GM19455 (cell line): ENCODE measurements around the gene STPG4.
"Not testable (repeated sequence)": the region's sequence is repeated elsewhere in the genome, so short reads cannot be mapped to it uniquely, and the experiment has no call there.

Source experiments
- ATAC-seq: cut with Tn5 transposase; IDR thresholded peaks from one replicate; pipeline ENCODE4 v1.9.1; 2021; ENCODE audit not compliant: unreplicated experiment

The STPG4 gene

DNA sequence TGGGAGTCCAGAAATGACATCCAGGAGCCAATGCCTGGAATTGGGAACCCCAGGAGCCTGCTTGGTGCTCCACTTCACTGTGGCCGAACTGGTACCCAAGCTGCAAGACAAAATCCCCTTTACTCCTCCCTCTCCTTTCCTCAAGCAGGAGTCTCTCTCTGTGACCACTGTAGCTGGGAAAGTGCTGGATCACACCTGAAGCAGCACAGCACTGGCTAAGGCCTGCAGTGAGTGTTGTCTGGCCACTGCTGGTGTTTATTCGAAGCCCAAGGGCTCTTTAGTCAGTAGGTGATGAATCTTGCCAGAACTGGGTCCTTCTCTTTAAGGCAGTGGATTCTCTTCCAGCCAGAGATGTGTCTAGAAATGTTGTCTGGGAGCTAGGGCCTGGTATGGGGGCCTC, 26.4 kb downstream of the STPG4 start:
- ATAC-seq = no peak

DNA sequence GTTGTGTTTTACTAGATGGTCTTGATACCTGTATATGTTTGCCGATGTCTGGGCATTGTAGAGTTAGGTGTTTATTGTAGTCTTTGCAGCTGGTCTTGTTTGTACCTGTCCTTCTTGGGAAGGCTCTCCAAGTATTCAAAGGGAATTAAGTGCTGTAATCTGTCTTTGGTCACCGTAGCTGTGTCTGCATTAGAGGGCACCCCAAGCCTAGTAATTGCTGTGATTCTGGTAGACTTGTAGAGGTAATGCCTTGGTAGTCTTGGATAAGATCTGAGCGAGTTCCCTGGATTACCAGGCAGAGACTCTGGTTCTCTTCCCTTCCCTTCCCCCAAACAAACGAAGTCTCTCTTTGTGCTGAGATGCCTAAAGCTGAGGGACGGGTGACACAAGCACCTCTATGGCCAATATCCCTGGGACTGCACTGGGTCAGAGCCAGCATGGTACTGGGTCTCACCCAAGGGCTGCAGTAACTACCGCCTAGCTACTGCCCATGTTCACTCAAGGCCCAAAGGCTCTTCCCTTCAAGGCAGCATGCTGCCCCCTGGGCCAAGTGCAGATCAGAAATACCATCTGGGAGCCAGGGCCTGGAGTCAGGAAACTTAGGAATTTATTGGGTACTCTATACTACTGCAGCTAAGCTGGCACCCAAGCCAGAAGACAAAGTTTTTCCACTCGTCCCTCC, 27.1 kb downstream of the STPG4 start:
- ATAC-seq = no peak

DNA sequence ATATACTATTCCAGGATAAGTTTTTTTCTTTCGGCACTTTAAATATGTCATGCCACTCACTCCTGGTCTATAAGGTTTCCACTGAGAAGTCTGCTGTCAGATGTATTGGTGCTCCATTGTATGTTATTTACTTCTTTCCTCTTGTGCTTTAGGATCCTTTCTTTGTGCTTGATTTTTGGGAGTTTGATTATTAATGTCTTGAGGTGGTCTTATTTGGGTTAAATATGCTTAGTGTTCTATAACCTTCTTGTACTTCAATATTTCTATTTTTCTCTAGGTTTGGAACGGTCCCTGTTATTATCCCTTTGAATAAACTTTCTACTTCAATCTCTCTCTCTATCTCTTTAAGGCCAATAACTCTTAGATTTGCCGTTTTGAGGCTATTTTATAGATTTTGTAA, 28.3 kb downstream of the STPG4 start:
- ATAC-seq = no peak

DNA sequence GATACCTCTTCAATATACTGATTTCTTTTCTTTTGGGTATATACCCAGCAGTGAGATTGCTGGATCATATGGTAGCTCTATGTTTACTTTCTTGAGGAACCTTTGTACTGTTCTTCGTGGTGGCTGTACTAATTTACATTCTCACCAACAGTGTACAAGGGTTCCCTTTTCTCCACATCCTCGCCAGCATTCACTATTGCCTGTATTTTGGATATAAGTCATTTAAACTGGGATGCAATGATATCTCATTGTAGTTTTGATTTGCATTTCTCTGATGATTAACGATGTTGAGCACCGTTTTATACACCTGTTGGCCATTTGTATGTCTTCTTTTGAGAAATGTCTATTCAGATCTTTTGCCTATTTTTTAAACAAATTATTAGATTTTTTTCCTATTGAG, 30.4 kb downstream of the STPG4 start:
- ATAC-seq = not testable (repeated sequence)

DNA sequence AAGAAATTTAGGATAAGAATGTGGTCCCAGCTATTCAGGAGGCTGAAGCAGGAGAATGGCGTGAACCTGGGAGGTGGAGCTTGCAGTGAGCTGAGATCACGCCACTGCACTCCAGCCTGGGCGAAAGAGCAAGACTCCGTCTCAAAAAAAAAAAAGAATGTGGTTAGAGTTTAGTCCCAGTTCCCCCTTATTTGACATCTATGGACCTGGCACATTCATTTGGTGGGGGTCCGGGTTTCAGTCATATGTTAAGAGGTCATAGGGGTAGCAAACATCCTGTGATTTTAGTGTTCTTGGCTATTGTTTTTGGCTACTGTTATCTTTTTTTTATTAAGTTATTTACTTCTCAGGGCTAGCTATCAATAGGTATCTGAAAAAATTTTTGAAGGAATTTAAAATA, 34.7 kb downstream of the STPG4 start:
- ATAC-seq = not testable (repeated sequence)

DNA sequence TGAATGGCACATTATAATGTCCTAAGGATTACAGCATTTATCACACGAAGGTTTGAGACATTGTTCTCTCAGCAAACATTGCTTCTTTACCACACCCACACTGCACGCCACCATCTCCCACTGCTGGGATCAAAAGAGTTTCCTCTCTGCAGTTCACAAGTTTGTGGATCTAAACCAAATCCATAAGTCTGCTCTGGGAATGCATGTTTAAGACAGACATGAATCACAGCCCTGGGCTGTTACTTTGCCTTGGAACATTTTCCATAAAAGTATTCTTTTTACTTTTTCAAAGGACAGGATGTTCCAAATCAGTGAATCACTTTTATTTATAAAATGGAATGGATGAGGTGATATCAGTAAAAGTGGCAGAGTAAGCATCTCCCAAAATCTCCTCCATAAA, 36.1 kb downstream of the STPG4 start:
- no peak for ATAC-seq

DNA sequence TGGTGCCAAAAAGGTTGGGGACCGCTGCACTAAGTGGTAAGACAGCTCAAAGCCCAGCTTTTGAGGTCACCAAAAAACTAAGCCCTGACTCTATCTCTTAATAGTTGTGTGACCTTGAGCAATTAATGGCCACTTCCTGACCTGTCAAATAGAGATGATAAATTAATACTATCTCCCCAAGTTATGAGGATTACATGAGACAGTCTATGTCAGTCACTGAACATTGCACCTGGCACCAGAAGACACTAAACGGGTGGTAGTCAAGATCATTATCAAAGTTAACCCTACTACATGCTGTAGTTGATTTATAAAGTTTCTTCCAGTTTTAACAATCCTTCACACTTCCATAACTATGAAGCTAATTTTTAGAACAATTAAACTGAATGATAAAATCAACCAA, 36.5 kb downstream of the STPG4 start:
- ATAC-seq = no peak

DNA sequence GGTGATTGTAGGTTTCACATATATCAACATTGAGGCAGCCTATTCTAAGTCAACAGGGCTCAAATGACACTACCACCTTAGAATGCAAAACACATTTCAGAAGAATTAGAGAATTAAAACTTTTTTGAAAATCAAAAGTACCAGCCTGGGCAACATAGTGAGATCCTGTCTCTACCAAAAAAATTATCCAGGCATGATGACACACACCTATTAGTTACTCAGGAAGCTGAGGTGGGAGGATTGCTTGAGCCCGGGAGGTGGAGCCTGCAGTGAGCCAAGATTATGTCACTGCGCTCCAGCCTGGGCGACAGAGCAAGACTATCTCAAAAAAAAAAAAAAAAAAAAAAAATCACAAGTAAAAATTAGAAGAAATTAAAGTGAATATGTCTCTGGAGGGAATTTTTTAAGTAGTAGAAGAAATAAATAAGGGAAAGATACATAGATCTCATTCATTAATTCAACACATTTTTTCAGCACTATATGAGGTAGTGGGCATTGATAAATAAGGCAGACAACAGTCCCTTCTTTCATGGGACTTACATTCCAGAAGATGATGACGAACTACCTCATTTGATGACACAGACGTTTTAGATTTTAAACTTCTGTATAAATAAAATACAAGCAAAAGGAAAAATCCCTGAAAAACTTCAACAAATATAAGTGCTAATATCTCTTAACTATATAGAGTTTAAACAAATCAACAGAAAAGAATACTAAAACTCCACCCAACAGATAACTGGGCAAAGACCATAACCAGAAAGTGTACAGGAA, 42.3 kb downstream of the STPG4 start:
- no peak for ATAC-seq

DNA sequence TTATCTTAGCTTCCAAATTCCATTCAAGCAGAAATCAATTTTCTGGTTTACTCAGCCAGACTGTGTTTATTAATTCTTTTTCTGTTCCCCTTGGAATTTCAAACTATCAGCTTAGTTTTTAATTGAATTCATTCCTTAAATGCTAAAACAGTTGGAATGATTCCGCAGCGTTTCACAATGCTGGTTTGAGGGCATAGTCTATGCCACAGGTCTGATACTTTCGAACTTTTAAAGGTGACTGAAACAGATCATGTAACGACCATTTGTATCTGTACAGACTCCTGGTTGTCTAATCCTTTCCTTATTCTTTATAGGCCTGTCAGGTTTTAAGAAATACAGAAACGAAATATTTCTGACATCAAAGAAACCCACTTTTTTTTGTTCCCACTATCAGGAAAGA, 45.4 kb downstream of the STPG4 start:
- ATAC-seq = no peak

DNA sequence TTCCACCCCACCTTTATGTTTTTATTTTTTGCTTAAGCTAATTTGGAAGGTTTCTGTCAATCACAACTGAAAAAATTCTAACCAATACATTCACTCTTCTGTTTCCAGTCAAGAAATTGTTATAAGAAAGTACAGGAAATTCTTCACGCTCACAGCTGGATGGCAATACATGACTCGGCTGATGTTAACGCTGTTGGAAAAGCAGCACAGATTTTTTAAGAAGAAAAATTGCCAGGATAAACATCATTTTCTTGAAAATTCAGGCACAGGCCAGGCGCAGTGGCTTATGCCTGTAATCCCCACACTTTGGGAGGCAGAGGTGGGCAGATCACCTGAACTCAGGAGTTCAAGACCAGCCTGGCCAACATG, 46.1 kb downstream of the STPG4 start:
- ATAC-seq = no peak

DNA sequence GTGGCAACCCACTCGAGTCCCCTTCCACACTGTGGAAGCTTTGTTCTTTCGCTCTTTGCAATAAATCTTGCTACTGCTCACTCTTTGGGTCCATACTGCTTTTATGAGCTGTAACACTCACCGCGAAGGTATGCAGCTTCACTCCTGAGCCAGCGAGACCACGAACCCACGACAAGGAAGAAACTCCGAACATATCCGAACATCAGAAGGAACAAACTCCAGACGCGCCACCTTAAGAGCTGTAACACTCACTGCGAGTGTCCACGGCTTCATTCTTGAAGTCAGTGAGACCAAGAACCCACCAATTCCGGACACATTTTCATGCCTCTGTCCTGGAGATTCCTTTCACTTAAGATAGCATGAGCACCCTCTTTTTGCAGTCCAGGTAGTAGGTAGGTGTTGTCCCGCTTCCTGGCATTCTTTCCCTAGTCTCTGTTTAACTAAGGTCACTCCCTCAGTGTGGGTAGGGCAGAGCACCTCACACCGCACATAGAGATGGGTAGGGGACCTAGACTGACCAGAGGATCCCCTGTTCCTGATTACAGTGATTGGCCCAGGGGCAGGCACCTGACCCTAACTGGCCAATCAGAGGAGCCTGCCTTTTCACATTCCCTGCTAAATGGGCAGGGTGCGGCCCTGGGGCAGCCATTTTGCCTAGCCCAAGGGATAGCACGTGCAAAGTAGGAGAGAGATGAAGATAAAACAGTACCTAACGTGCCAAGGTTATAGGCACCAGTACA, 46.7 kb downstream of the STPG4 start:
- ATAC-seq = not testable (repeated sequence)

DNA sequence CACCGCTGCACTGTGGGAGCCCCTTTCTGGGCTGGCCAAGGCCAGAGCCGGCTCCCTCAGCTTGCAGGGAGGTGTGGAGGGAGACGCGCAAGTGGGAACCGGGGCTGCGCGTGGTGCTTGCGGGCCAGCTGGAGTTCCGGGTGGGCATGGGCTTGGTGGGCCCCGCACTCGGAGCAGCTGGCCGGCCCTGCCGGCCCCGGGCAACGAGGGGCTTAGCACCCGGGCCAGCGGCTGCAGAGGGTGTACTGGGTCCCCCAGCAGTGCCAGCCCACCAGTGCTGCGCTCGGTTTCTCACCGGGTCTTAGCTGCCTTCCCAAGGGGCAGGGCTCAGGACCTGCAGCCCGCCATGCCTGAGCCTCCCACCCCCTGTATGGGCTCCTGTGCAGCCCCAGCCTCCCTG, 47.9 kb downstream of the STPG4 start:
- ATAC-seq = not testable (repeated sequence)

DNA sequence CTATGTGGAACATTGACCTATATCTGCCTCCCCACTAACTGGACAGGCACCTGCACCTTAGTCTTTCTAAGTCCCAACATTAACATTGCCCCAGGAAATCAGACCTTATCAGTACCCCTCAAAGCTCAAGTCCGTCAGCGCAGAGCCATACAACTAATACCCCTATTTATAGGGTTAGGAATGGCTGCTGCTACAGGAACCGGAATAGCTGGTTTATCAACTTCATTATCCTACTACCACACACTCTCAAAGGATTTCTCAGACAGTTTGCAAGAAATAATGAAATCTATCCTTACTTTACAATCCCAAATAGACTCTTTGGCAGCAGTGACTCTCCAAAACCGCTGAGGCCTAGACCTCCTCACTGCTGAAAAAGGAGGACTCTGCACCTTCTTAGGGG, 48.9 kb downstream of the STPG4 start:
- ATAC-seq = not testable (repeated sequence)

DNA sequence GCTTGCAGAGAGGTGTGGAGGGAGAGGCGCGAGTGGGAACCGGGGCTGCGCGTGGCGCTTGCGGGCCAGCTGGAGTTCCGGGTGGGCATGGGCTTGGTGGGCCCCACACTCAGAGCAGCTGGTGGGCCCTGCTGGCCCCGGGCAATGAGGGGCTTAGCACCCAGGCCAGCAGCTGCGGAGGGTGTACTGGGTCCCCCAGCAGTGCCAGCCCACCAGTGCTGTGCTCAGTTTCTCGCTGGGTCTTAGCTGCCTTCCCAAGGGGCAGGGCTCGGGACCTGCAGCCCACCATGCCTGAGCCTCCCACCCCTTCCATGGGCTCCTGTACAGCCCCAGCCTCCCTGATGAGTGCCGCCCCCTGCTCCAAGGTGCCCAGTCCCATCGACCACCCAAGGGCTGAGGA, 55.4 kb downstream of the STPG4 start:
- not testable (repeated sequence) for ATAC-seq

DNA sequence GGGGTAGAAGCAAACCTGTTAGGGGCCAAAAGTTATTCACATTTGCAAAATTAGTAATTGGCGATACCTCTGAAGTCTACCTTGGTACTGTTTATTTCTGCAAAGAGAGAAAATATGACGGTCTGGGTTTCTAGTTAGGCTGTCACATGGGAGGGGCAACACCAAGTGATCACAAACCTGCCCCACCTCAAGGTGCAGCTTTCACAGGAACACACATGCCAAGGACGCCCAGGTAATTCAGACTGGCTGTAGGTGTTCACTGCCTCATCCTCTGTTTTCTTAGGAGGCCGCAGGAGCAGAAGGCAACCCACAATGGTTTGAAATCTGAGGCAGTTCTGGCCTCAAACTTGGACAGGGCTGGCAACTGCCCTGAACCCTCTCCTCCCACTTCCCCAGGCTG, 56.2 kb downstream of the STPG4 start:
- no peak for ATAC-seq

DNA sequence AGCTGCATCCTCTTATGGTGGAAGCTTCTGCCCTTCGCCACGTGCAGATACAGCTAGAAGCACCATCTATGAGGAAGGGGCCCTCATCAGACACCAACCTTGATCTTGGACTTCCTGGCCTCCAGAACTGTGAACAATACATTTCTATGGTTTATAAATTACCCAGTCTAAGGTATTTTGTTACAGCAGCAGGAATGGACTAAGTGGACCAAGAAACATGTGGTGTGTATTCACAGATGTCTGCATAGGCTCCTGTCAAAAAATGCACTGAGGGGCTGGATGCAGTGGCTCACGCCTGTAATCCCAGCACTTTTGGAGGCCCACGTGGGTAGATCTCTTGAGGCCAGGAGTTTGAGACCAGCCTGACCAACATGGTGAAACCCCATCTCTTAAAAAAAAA, 57.5 kb downstream of the STPG4 start:
- no peak for ATAC-seq

DNA sequence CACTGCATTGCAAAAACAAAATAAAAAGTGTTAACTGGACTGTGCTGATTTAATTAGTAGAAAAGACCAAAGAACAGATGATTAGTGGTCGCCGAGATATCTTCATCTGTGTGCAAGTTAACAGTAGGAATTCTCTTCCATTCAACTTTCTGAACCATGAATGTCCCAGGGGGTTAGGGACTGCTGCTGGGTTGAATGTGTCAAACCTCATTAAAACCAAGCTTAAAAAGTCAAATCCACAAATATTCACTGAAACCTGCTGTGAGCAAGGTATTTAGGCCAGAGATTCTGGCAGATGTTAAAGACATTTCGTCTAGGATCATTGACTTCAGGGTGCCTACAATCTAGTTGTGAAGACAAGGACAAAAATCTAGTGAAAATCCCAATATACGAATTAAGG, 58.7 kb downstream of the STPG4 start:
- no peak for ATAC-seq

DNA sequence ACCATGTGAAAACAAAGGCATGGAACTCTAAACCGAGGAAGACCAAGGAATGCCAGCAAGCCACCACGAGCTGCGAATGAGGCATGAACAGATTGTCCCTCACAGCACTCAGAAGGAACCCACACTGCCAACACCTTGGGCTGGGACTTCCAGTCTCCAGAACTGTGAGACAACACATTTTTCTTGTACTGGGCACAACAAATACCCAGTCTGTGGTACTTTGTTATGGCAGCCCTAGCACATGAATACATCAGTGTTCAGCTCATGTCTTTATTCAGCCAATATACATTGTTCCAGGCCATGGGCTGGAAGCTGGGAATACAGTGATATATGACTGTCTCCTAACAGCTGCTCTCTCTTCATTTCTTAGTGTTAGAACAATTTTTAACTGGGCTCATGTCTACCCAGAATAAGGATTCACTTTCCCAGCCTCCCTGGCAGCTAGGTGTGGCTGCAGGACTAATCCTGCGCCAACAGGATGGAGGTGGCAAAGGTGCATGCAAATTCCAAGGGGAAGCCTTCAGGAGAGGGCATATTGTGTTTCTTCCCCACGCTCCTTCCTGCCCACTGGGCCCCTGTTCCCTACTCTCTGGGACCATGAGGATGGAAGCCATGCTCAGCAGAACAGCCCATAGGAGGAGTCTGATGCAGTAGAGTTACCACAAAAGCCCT, 59.6 kb downstream of the STPG4 start:
- ATAC-seq = no peak

DNA sequence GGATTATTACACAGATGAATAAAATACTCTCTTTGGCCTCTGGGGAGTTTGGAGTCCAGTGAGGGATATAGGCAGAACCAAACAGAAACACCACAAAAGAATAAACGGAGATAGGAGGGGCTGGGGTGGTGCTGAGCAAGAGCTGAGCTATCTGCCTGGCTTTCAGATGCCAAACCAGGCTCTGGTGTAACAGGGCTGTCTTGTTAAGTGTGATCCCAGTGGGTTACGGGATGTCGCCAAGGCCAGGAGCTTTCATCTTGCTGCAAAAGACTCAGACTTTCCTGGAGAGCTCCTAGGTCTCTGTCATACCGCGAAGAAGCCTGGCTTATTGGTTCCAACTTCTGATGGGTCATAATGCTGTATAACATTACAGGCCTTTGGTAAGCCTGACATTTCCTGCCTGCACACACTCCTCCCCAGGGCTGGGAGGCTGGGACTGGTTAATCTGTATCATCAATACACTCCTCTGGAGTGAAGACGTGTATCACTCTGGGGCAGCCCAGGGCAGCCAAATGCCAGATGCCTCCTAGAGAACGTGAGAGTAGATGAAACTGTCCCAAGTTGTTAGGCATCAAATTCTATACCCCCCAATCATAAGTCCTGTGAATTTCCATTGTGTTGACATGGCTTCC, 60.5 kb downstream of the STPG4 start:
- ATAC-seq = no peak

DNA sequence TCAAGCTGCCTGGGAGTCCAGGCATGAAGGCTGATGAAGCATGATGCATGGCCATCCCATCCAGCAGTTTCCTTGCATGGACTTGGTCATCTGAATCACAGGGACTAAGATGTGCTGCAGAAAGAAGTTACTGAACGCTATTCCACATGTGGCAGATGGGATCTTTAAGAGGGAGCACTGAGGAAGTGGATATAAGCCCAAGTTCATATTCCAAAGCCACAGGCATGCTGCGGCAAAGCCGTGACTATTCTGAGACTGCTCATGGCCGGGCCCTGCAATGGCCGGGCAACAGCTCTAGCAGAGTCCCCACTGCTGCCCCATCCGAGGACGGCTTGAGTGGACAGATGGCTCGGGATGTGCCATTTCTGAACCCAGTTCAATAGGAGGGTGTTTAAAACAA, 61.5 kb downstream of the STPG4 start:
- no peak for ATAC-seq

DNA sequence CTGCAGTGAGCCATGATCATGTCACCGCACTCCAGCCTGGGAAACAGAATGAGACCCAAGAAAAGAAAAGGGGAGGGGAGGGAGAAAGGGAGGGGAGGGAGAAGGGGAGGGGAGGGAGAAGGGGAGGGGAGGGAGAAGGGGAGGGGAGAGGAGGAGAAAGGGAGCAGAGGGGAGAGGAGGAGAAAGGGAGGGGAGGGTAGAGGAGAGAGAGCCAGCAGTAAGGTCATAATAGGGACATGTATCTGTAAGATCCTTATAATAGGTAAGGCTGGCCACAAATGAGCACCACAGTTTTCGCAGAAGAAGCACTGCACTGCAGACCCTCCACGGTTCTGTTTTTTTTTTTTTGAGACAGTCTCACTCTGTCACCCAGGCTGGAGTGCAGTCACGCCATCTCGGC, 62.6 kb downstream of the STPG4 start:
- ATAC-seq = no peak
